ENCODE measurements around the gene DHCR24.
"Not testable (repeated sequence)": the region's sequence is repeated elsewhere in the genome, so short reads cannot be mapped to it uniquely, and the experiment has no call there.

DNA sequence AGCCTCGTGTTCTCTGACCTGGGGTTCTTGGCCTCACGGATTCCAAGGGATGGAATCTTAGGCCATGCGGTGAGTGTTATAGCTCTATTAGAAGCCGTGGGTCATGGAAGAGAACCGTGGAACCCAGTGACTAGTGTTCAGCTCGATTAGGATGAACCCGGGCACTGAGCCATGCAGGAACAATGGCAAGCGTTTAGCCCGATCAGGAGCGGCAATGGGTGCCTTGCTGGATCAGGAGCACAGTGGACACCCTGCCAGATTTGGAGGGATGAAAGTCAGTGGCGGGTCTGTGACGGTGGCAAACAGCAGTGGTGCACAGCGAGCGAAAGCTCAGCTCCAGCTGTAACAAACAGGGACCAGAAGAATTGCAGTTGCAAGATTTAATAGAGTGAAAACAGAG lies 24.1 kb upstream of the DHCR24 start:
- not testable (repeated sequence) for TF ChIP-seq CTCF (IDR thresholded peaks at IDR 0.05; ENCODE audit: insufficient read depth, low read depth, low read length); EZH2 (IDR thresholded peaks at IDR 0.05; ENCODE audit: insufficient read depth, low read length)

Data from astrocyte (in vitro differentiated cells and primary cell).